Measurements from ENCODE around the gene RAB40C. TPM values are rescaled to one million over a fixed set of nuclear protein-coding genes. Genes with fewer than 3 reads are reported as not detected.

Gene RAB40C
- total and polyA plus RNA-seq, 2 experiments from 2014 or later = 9.5 to 18.8 TPM

DNA sequence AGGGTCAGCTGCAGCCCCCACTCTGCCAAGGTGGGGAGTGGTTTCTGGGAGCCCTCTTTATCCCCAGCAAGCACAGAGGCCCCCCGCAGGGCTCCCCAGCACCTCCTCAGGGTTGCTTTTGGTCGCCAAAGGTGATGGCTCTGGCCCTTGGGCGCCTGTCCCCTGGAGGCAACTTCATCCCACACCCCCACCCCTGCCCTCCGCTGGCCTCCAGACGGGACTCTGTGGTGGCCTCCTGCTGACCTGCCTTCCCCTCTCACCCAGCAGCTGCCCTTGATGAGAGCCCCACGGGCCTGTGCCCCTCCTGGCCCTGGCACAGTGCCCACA lies 70.2 kb downstream of the RAB40C start:
- H3K27ac ChIP-seq = no peak overlapping the region
- H3K4me2 ChIP-seq (ENCODE audit: unreplicated experiment) = no peak overlapping the region
- 79 to 95% methylated on average over 3 to 6 of the region's 6 CpGs for WGBS, 2 experiments (ENCODE audit: low coverage in 1 of 2, low lambda C conversion rate in 2 of 2, missing lambda C conversion rate in 2 of 2)
- H3F3A ChIP-seq (ENCODE audit: insufficient read depth) = no peaks in the 10 kb centered on the region
- TF ChIP-seq EZH2phosphoT487 (IDR thresholded peaks at IDR 0.05; ENCODE audit: insufficient read depth, low read depth) = no peak
- TF ChIP-seq EZH2 (IDR thresholded peaks at IDR 0.05; ENCODE audit: insufficient read depth, poor library complexity, severe bottlenecking) = no peak
- H3K4me3 ChIP-seq = no peak overlapping the region
- H3K4me1 ChIP-seq (ENCODE audit: insufficient read depth) = no peaks in the 10 kb centered on the region
- DNase-seq = no peak
- no peaks in the 10 kb centered on the region for H3K79me2 ChIP-seq (ENCODE audit: insufficient read depth)
- no peaks in the 10 kb centered on the region for H3K9me3 ChIP-seq (ENCODE audit: low read depth)
- no peaks in the 10 kb centered on the region for H4K20me1 ChIP-seq (ENCODE audit: insufficient read depth)
- in situ Hi-C loops (cut with MboI) = no loop called here
- no peaks in the 10 kb centered on the region for H3K27me3 ChIP-seq (replicated peaks; ENCODE audit: insufficient read depth)
- H2AFZ ChIP-seq = no peak overlapping the region
- no peak overlapping the region for H3K9ac ChIP-seq
- H3K36me3 ChIP-seq (ENCODE audit: low read depth) = no peaks in the 10 kb centered on the region
- H3K9me2 ChIP-seq (ENCODE audit: insufficient read depth) = no peaks in the 10 kb centered on the region

DNA sequence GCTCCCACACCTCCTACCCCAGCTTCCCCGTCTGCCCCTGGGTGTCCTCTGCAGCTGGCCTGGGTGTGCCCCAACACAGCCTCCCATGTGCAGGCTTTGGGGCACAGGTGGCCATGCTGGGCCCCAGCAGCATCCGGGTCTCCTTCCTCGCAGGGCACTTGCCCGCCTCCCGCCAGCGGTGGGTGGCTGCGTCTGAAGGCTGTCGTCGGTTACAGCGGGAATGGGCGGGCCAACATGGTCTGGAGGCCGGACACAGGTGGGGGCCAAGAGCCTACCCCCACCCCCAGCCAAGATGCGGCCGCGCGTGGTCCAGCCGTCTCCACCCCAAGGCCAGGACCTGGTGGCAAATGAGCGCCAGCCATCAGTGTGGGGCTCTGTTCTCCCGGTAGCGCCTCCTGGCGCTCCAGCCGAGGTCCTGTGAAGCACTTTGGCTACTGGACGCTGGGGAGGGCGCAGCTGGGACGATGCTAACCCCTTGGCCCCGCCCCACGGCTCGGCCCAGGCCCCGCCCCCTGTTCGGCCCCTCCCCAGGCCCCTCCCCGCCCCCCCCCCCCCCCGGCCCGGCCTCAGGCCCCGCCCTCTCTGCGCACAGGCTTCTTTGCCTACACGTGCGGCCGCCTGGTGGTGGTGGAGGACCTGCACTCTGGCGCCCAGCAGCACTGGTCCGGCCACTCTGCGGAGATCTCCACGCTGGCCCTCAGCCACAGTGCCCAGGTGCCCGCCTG lies 70.8 kb downstream of the RAB40C start:
- Histone ChIP-seq H3K36me3 (ENCODE audit: low read depth) (no peaks in the 10 kb centered on the region), H3K9ac (no peak overlapping the region), H3K9me3 (ENCODE audit: low read depth) (no peaks in the 10 kb centered on the region), H3K4me1 (ENCODE audit: insufficient read depth) (no peaks in the 10 kb centered on the region), H3K9me2 (ENCODE audit: insufficient read depth) (no peaks in the 10 kb centered on the region), H3K27me3 (replicated peaks; ENCODE audit: insufficient read depth) (no peaks in the 10 kb centered on the region), H3K27ac (no peak overlapping the region), H3K79me2 (ENCODE audit: insufficient read depth) (no peaks in the 10 kb centered on the region), H4K20me1 (ENCODE audit: insufficient read depth) (no peaks in the 10 kb centered on the region), H3K4me3 (no peak overlapping the region), H3F3A (ENCODE audit: insufficient read depth) (no peaks in the 10 kb centered on the region), H3K4me2 (ENCODE audit: unreplicated experiment) (no peak overlapping the region), H2AFZ (no peak overlapping the region)
- DNase-seq = peak; percentile 59
- WGBS, 2 experiments (ENCODE audit: low coverage in 1 of 2, low lambda C conversion rate in 2 of 2, missing lambda C conversion rate in 2 of 2) = 72 to 74% methylated on average over 27 to 34 of the region's 43 CpGs
- TF ChIP-seq EZH2phosphoT487 (IDR thresholded peaks at IDR 0.05; ENCODE audit: insufficient read depth, low read depth) (no peak), EZH2 (IDR thresholded peaks at IDR 0.05; ENCODE audit: insufficient read depth, poor library complexity, severe bottlenecking) (no peak)
- in situ Hi-C loops (cut with MboI) = no loop called here

GRCh38 chr16:661184-661821 lies 71.4 kb downstream of the RAB40C start:
- no peak overlapping the region for H3K4me3 ChIP-seq
- no peak overlapping the region for H3K27ac ChIP-seq
- H2AFZ ChIP-seq = no peak overlapping the region
- in situ Hi-C loops (cut with MboI) = no loop called here
- no peaks in the 10 kb centered on the region for H3K79me2 ChIP-seq (ENCODE audit: insufficient read depth)
- no peak for DNase-seq
- no peaks in the 10 kb centered on the region for H4K20me1 ChIP-seq (ENCODE audit: insufficient read depth)
- no peaks in the 10 kb centered on the region for H3K9me3 ChIP-seq (ENCODE audit: low read depth)
- no peaks in the 10 kb centered on the region for H3K4me1 ChIP-seq (ENCODE audit: insufficient read depth)
- H3K9ac ChIP-seq = no peak overlapping the region
- no peaks in the 10 kb centered on the region for H3K36me3 ChIP-seq (ENCODE audit: low read depth)
- H3K4me2 ChIP-seq (ENCODE audit: unreplicated experiment) = no peak overlapping the region
- TF ChIP-seq EZH2phosphoT487 (IDR thresholded peaks at IDR 0.05; ENCODE audit: insufficient read depth, low read depth) (no peak), EZH2 (IDR thresholded peaks at IDR 0.05; ENCODE audit: insufficient read depth, poor library complexity, severe bottlenecking) (no peak)
- WGBS, 2 experiments (ENCODE audit: low coverage in 1 of 2, low lambda C conversion rate in 2 of 2, missing lambda C conversion rate in 2 of 2) = 93% methylated on average over 32 to 35 of the region's 35 CpGs
- no peaks in the 10 kb centered on the region for H3K9me2 ChIP-seq (ENCODE audit: insufficient read depth)
- H3K27me3 ChIP-seq (replicated peaks; ENCODE audit: insufficient read depth) = no peaks in the 10 kb centered on the region
- H3F3A ChIP-seq (ENCODE audit: insufficient read depth) = no peaks in the 10 kb centered on the region

DNA sequence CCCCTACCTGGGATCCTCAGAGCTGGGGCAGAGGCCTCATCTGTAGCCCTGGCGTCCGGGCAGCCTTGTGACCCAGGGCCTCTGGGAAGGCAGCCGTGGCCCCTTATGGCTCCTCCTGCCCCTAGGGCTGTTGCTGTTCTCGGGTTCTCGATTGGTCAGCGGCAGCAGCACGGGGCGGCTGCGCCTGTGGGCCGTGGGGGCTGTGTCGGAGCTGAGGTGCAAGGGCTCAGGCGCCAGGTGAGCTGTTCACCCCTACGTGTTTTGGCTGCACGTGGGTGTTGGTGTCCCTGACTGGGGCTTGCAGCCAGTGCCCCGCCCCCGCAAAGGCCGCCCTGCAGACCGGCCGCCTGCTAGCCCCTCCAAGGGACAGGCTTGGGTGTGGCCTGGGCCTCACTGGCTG lies 72.2 kb downstream of the RAB40C start:
- Histone ChIP-seq H3K27ac (no peak overlapping the region), H3K4me1 (ENCODE audit: insufficient read depth) (no peaks in the 10 kb centered on the region), H3F3A (ENCODE audit: insufficient read depth) (no peaks in the 10 kb centered on the region), H3K27me3 (replicated peaks; ENCODE audit: insufficient read depth) (no peaks in the 10 kb centered on the region), H3K9me2 (ENCODE audit: insufficient read depth) (no peaks in the 10 kb centered on the region), H2AFZ (no peak overlapping the region), H3K4me3 (no peak overlapping the region), H3K79me2 (ENCODE audit: insufficient read depth) (no peaks in the 10 kb centered on the region), H3K36me3 (ENCODE audit: low read depth) (no peaks in the 10 kb centered on the region), H3K4me2 (ENCODE audit: unreplicated experiment) (no peak overlapping the region), H3K9me3 (ENCODE audit: low read depth) (no peaks in the 10 kb centered on the region), H4K20me1 (ENCODE audit: insufficient read depth) (no peaks in the 10 kb centered on the region), H3K9ac (no peak overlapping the region)
- DNase-seq = no peak
- WGBS, 2 experiments (ENCODE audit: low coverage in 1 of 2, low lambda C conversion rate in 2 of 2, missing lambda C conversion rate in 2 of 2) = 92 to 93% methylated on average over 15 to 19 of the region's 19 CpGs
- in situ Hi-C loops (cut with MboI) = no loop called here
- TF ChIP-seq EZH2 (IDR thresholded peaks at IDR 0.05; ENCODE audit: insufficient read depth, poor library complexity, severe bottlenecking) (no peak), EZH2phosphoT487 (IDR thresholded peaks at IDR 0.05; ENCODE audit: insufficient read depth, low read depth) (no peak)
